Germinal center (tissue), 1 donor: ENCODE data around the gene CLP1.
"Not testable (repeated sequence)": the region's sequence is repeated elsewhere in the genome, so short reads cannot be mapped to it uniquely, and the experiment has no call there.

Experiments used
- DNase-seq: peaks from one replicate; pipeline ENCODE4 v3.0.0; 2012; ENCODE audit warnings: mixed read lengths, low spot score

CLP1 gene

DNA sequence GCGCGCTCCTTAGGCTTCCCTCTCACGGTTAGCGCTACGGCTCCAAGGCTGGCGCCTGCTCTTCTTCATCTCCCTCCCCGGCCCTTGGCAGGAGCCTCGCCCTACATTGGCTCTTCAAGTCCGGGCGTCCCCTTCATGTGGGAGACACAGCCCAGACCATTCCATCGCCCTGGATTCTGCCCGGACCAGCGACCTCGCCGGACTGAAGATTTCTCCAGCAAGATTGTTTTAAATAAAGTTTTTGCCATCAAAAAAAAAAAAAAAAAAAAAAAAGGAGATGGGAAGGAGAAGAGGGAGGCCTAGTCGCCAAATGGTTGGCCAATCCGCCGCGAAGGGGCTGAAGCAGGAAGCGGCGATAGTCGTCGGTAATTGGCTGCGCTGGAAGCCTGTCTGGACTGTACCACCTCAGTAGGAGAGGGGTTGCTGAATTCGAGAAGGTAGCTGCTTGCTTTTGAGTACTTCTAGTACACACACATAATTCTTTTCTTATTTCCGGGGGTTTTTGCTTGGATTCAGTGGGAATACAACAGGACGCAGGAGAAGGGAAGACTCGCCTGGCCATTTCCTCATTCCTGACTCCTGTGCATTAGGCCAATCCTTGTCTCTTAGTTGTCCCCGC is 9.7 kb downstream of the CLP1 start:
- DNase-seq = peak; percentile 97

GRCh38 chr11:57667736-57668433 is 10.3 kb downstream of the CLP1 start, which contains the start of gene ZDHHC5:
TSS of gene ZDHHC5 (plus strand) at chr11:57668114. CDS start at chr11:57673091, 4,977 bp downstream.
- peak; percentile 100 for DNase-seq

DNA sequence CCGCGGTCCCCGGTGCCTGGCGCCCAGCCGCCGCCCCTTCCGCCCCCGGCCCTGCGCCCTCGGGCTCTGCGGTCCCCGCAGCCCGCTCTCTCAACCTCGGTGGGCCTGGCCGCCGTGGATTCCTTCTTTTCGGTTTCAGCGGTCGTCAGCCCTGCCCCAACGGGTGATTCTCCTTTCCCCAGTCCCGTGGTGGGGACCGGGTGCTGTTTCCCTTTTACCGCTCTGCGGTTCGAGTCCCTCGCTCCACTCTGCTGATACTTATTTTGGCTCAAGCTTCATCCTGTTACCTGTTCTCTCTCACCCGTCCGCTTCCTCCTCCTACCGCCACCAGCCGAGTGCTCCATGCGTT is 10.8 kb downstream of the CLP1 start:
- DNase-seq = peak; percentile 50

DNA sequence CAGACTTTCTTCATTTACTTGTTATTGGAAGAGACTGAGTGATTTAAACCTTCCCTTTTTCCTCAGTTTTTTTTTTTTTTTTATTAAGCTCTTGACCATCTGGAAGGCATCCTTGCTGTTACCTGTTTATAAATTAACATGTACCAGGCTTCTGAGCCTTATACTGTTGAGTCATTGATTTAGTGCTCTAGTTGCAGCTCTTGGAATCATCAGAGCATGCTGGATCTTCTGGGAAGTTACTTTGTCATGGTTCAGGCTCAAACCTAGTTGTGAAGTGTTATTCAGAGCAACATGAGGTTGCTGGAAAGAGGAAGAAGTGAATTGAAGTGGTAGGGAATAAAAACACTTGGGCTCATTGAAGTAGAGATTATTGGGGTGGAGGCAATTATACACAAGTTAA is 16.7 kb downstream of the CLP1 start:
- no peak for DNase-seq

GRCh38 chr11:57675176-57675941 is 17.8 kb downstream of the CLP1 start:
- no peak for DNase-seq

GRCh38 chr11:57679396-57679795 is 21.8 kb downstream of the CLP1 start:
- no peak for DNase-seq

GRCh38 chr11:57680552-57680874 is 23.0 kb downstream of the CLP1 start:
- no peak for DNase-seq

- DNase-seq = no peak
Observed at GRCh38 chr11:57681168-57681567, 23.6 kb downstream of the CLP1 start.

GRCh38 chr11:57690474-57690873 is 32.9 kb downstream of the CLP1 start:
- not testable (repeated sequence) for DNase-seq

- DNase-seq = no peak
Observed at GRCh38 chr11:57698843-57699365, 41.3 kb downstream of the CLP1 start.

- no peak for DNase-seq
Observed at GRCh38 chr11:57699813-57700212, 42.3 kb downstream of the CLP1 start.

DNA sequence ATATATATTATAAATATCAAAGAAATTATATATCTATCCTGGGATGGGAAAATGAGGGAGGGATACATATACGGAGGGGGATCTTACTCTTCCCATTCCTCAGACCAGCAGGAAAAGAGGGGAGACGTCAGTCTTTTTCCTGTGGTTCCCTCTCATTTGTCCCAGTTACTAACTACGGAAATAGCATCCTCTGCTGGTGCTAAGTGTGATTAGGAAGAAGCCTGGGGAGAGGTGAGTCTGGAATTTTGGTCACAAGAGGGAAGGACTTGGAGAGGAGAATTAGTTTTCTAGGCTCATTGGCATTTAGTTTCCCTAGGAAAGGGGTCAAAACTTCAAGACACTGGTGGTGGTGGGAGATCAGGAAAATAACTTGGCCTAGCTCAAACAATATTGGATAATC is 42.9 kb downstream of the CLP1 start:
- no peak for DNase-seq

- no peak for DNase-seq
Observed at GRCh38 chr11:57703341-57703740, 45.8 kb downstream of the CLP1 start.

DNA sequence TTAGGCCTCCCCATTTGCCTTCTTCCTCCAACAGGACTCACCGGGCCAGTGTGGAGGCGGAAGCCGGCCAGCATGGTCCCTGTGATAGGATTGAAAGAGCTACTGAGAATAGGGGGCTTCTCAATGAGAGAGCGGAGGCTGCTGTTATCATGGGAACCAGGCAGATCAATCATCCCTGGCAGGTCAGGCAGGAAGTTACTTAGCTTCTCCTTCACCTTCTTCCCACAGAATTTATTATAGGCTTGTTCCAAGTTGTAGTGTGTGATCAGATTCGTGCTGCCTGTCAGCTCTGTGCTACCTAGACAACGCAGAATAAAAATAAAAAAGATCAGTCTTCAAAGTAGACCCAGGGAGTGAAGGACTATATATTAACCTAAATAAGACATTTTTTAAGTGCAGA is 47.4 kb downstream of the CLP1 start:
- DNase-seq = no peak

DNA sequence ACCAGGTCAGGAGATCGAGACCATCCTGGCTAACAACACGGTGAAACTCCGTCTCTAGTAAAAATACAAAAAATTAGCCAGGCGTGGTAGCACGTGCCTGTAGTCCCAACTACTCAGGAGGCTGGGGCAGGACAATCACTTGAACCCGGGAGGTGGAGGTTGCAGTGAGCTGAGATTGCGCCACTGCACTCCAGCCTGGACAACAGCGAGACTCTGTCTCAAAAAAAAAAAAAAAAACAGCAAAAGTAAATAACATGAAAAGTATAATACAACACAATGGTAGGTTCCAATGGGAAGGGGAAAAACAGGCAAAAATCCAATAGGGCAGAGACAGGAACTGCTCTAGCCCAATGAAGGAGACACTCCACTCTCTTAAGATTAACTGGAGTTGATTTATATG is 47.9 kb downstream of the CLP1 start:
- DNase-seq = not testable (repeated sequence)

DNA sequence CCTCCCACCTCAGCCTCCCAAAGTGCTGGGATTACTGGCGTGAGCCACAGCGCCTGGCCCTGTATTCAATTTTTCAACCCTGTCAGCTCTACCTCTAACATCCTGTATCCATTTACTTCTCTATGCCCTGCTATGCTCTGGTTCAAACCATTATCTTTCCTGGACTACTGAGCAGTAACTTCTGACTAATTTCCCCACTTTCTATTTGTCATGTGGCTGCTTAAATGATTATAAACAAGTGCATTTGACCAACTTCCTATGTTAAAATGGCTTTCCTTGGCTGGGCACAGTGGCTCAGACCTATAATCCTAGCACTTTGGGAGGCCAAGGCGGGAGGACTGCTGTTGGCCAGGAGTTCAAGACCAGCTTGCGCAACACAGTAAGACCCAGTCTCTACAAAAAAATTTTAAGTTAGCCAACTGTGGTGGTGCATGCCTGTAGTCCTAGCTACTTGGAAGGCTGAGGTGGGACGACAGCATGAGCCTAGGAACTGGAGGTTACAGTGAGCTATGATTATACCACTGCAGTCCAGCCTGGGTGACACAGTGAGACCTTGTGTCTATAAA is 52.3 kb downstream of the CLP1 start:
- DNase-seq = no peak
